GM23338 (cell line): ENCODE data around the gene ADIG. TPM values are rescaled to one million over a fixed set of nuclear protein-coding genes. Genes with fewer than 3 reads are reported as not detected.

Experiments
- ATAC-seq: fragments of 200-7000 bp; cut with Tn5 transposase; 3 replicates; pipeline ENCODE4 v1.9.1; 2020
- DNase-seq: peaks from one replicate; pipeline ENCODE4 v3.0.0-alpha.2; 2015; ENCODE audit warnings: low spot score
- H2AFZ ChIP-seq: fragments of 200-600 bp; sonication (generic); 2 replicates; pipeline ENCODE4 v1.8.0; 2016; ENCODE audit warnings: antibody characterized with exemption, mild to moderate bottlenecking, moderate library complexity
- H3F3A ChIP-seq: fragments of 200-600 bp; sonication (generic); replicated peaks from 2 replicates; pipeline ENCODE4 v1.8.0; 2017; ENCODE audit warnings: antibody characterized with exemption, mixed run types, low read depth
- H3K27ac ChIP-seq: fragments of 200-600 bp; sonication (generic); 2 replicates; pipeline ENCODE4 v1.6.1; 2016; ENCODE audit warnings: low read depth
- H3K27me3 ChIP-seq: fragments of 200-600 bp; sonication (generic); 2 replicates; pipeline ENCODE4 v1.8.0; 2016; ENCODE audit warnings: mild to moderate bottlenecking, mixed run types, moderate library complexity; ENCODE audit not compliant: insufficient read depth
- H3K36me3 ChIP-seq: fragments of 200-600 bp; sonication (generic); 2 replicates; pipeline ENCODE4 v1.8.0; 2016; ENCODE audit warnings: mild to moderate bottlenecking; ENCODE audit not compliant: insufficient read depth
- H3K4me1 ChIP-seq: fragments of 200-600 bp; sonication (generic); 2 replicates; pipeline ENCODE4 v1.8.0; 2016; ENCODE audit warnings: mild to moderate bottlenecking, moderate library complexity; ENCODE audit not compliant: insufficient read depth
- H3K4me2 ChIP-seq: fragments of 200-600 bp; sonication (generic); 2 replicates; pipeline ENCODE4 v1.7.1; 2017; ENCODE audit warnings: mixed run types
- H3K4me3 ChIP-seq: fragments of 200-600 bp; sonication (generic); 2 replicates; pipeline ENCODE4 v1.6.1; 2016; ENCODE audit warnings: mixed run types
- H3K79me2 ChIP-seq: fragments of 200-600 bp; sonication (generic); replicated peaks from 2 replicates; pipeline ENCODE4 v1.8.0; 2017; ENCODE audit warnings: mild to moderate bottlenecking; ENCODE audit not compliant: insufficient read depth
- H3K9me2 ChIP-seq: fragments of 200-600 bp; sonication (generic); 2 replicates; pipeline ENCODE4 v1.8.0; 2017; ENCODE audit not compliant: insufficient read depth
- H4K20me1 ChIP-seq: fragments of 200-600 bp; sonication (generic); replicated peaks from 2 replicates; pipeline ENCODE4 v1.8.0; 2017; ENCODE audit warnings: mild to moderate bottlenecking; ENCODE audit not compliant: insufficient read depth
- H3K27ac Mint-ChIP-seq: 2 replicates; pipeline ENCODE4 v1.8.0; 2020; ENCODE audit warnings: inconsistent platforms, mild to moderate bottlenecking, moderate library complexity, mixed read lengths
- H3K27me3 Mint-ChIP-seq: 3 replicates; pipeline ENCODE4 v1.8.0; 2022; ENCODE audit warnings: low read depth, mild to moderate bottlenecking, moderate library complexity, mixed read lengths, inconsistent platforms; ENCODE audit not compliant: insufficient read depth, poor library complexity
- H3K36me3 Mint-ChIP-seq: 3 replicates; pipeline ENCODE4 v1.8.0; 2021; ENCODE audit warnings: low read depth, mild to moderate bottlenecking, inconsistent platforms, moderate library complexity, mixed read lengths
- H3K4me1 Mint-ChIP-seq: 3 replicates; pipeline ENCODE4 v1.8.0; 2020; ENCODE audit warnings: mild to moderate bottlenecking, inconsistent platforms, mixed read lengths
- H3K4me3 Mint-ChIP-seq: 3 replicates; pipeline ENCODE4 v1.8.0; 2021; ENCODE audit warnings: moderate library complexity, mild to moderate bottlenecking, inconsistent platforms, mixed read lengths
- H3K9me3 Mint-ChIP-seq: 3 replicates; pipeline ENCODE4 v1.8.0; 2020; ENCODE audit warnings: moderate library complexity, mild to moderate bottlenecking, inconsistent platforms, mixed read lengths
- EZH2 ChIP-seq: fragments of 200-600 bp; sonication (generic); IDR thresholded peaks from one replicate; pipeline ENCODE4 v1.8.0; 2017; ENCODE audit warnings: antibody characterized with exemption, mild to moderate bottlenecking, low read depth; ENCODE audit not compliant: unreplicated experiment
- polyA plus RNA-seq: library from polyadenylated mRNA; unstranded; fragments of >200 nt; fragmentation: Nextera tagmentation; extraction: Ambion mirVana; gene quantifications from 2 replicates; pipeline ENCODE4 v1.2.1, GENCODE V29; 2016
- total RNA-seq: library from RNA; depleted of rRNA; stranded (reverse); fragments of >200 nt; shearing (Covaris generic); gene quantifications from 2 replicates; pipeline ENCODE4 v1.2.3, GENCODE V29; 2014
- TF ChIP-seq, protein P1 (sequence below): fragments of 250-450 bp; sonication (Bioruptor Pico); IDR thresholded peaks from 2 replicates; pipeline ENCODE4 v1.5.0; 2020; ENCODE audit warnings: mild to moderate bottlenecking, moderate library complexity
- TF ChIP-seq, protein P2 (sequence below): IDR thresholded peaks from 2 replicates; pipeline ENCODE4 v1.6.1; 2016; ENCODE audit warnings: antibody characterized with exemption
- TF ChIP-seq, protein P3 (sequence below), 2 experiments: fragments of 200-600 bp in 1 of 2; sonication (generic) in 1 of 2; conservative IDR thresholded peaks; 2 replicates each; pipeline versions ENCODE4 v1.5.1 to v1.6.1; 2016 to 2017; ENCODE audit warnings: antibody characterized with exemption in 2 of 2, low read depth in 2 of 2, mild to moderate bottlenecking in 2 of 2, moderate library complexity in 1 of 2

ADIG gene
- total and polyA plus RNA-seq, 2 experiments from 2014 or later, result not detected

DNA sequence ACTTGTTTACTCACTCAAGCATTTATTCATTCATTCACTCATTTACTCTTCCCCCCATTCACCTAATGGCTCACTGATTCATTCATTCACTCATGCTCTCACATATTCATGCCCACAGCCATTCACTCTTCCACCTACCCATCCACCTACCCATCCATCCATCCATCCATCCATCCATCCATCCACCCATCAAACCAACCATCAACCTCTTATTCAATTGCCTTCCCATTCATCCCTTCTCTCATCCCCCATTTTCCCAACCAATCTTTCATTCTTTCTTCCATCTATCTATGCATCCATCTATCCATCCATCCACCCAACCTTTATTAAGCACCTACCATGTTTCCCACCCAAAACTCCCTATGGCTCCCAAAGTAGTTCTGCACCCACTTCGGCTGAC lies 19.1 kb downstream of the ADIG start (continued):
- TF ChIP-seq, protein P1, sequence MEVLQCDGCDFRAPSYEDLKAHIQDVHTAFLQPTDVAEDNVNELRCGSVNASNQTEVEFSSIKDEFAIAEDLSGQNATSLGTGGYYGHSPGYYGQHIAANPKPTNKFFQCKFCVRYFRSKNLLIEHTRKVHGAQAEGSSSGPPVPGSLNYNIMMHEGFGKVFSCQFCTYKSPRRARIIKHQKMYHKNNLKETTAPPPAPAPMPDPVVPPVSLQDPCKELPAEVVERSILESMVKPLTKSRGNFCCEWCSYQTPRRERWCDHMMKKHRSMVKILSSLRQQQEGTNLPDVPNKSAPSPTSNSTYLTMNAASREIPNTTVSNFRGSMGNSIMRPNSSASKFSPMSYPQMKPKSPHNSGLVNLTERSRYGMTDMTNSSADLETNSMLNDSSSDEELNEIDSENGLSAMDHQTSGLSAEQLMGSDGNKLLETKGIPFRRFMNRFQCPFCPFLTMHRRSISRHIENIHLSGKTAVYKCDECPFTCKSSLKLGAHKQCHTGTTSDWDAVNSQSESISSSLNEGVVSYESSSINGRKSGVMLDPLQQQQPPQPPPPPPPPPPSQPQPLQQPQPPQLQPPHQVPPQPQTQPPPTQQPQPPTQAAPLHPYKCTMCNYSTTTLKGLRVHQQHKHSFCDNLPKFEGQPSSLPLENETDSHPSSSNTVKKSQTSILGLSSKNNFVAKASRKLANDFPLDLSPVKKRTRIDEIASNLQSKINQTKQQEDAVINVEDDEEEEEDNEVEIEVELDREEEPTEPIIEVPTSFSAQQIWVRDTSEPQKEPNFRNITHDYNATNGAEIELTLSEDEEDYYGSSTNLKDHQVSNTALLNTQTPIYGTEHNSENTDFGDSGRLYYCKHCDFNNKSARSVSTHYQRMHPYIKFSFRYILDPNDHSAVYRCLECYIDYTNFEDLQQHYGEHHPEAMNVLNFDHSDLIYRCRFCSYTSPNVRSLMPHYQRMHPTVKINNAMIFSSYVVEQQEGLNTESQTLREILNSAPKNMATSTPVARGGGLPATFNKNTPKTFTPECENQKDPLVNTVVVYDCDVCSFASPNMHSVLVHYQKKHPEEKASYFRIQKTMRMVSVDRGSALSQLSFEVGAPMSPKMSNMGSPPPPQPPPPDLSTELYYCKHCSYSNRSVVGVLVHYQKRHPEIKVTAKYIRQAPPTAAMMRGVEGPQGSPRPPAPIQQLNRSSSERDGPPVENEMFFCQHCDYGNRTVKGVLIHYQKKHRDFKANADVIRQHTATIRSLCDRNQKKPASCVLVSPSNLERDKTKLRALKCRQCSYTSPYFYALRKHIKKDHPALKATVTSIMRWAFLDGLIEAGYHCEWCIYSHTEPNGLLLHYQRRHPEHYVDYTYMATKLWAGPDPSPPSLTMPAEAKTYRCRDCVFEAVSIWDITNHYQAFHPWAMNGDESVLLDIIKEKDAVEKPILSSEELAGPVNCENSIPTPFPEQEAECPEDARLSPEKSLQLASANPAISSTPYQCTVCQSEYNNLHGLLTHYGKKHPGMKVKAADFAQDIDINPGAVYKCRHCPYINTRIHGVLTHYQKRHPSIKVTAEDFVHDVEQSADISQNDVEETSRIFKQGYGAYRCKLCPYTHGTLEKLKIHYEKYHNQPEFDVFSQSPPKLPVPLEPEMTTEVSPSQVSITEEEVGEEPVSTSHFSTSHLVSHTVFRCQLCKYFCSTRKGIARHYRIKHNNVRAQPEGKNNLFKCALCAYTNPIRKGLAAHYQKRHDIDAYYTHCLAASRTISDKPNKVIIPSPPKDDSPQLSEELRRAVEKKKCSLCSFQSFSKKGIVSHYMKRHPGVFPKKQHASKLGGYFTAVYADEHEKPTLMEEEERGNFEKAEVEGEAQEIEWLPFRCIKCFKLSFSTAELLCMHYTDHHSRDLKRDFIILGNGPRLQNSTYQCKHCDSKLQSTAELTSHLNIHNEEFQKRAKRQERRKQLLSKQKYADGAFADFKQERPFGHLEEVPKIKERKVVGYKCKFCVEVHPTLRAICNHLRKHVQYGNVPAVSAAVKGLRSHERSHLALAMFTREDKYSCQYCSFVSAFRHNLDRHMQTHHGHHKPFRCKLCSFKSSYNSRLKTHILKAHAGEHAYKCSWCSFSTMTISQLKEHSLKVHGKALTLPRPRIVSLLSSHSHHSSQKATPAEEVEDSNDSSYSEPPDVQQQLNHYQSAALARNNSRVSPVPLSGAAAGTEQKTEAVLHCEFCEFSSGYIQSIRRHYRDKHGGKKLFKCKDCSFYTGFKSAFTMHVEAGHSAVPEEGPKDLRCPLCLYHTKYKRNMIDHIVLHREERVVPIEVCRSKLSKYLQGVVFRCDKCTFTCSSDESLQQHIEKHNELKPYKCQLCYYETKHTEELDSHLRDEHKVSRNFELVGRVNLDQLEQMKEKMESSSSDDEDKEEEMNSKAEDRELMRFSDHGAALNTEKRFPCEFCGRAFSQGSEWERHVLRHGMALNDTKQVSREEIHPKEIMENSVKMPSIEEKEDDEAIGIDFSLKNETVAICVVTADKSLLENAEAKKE (CRISPR knock-in tag), result no peak
- TF ChIP-seq, protein P2, sequence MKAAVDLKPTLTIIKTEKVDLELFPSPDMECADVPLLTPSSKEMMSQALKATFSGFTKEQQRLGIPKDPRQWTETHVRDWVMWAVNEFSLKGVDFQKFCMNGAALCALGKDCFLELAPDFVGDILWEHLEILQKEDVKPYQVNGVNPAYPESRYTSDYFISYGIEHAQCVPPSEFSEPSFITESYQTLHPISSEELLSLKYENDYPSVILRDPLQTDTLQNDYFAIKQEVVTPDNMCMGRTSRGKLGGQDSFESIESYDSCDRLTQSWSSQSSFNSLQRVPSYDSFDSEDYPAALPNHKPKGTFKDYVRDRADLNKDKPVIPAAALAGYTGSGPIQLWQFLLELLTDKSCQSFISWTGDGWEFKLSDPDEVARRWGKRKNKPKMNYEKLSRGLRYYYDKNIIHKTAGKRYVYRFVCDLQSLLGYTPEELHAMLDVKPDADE, result no peak

DNA sequence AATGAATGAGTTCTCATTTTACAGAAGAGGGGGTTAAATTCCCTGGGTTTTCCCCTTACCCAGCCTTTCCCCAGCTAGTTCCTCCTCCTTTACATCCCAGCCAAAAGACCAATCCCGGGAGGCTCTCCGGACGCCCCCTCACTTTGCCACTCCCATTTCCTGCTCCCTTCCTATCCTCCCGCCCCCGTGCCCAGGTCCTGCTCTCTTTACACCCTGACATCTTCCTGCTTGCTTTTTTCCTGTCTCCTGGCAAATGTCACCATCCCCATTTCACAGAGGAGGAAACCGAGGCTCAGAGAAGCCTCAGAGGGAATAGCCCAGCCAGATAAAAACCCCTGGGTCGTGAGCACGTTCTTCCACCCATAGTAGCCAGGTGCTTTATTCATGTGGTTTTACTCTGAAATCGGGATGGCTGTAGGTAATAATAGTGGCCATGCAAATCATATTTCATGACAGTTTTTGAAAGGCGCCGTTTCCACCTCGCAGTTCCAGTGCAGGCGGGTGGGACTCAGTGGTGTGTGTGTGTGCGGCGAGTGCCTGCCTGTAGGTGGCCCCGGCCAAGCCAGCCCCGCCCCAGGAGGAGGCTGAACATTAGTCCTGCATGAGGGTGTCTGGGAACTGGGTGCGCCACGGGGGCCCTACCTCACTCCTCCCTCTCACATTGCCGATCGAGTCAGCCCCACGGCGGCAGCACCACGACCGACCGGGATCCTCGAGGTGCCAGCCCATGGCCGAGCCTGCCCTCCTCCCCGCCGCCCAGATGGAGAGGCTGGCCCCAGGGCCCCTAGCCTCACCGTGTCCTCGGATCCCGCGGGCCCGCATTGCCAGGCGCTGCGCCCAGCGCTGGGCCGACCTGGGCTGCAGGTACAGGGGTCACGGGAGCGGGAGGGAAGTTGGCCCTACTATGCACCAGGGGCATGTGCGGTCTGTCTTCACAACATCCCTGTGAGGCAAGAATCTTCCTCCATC lies 20.5 kb downstream of the ADIG start, which contains the start of gene ARHGAP40:
Gene ARHGAP40 (plus strand): TSS at position 594 of the 969 bp plus-strand sequence.
- Histone ChIP-seq H3K4me2 (peak within 1 kb of the TSS; percentile 80), H3F3A (no peaks in the 10 kb centered on the region), H3K36me3 (no peaks in the 10 kb centered on the region), H3K79me2 (no peaks in the 10 kb centered on the region), H4K20me1 (no peaks in the 10 kb centered on the region), H3K4me1 (peaks cover 11% of the 10 kb centered on the region; the same call in 1 of the 2 replicates), H3K27ac (no peak within 1 kb of the TSS), H3K9me2 (no peaks in the 10 kb centered on the region), H2AFZ (peak within 1 kb of the TSS; percentile 97), H3K27me3 (peaks cover 22% of the 10 kb centered on the region), H3K4me3 (peak within 1 kb of the TSS; percentile 60)
- peaks cover 10% of the 10 kb centered on the region for H3K36me3 Mint-ChIP-seq
- H3K4me1 Mint-ChIP-seq, result peaks cover 20% of the 10 kb centered on the region
- peaks cover 6% of the 10 kb centered on the region for H3K27me3 Mint-ChIP-seq
- peaks cover 14% of the 10 kb centered on the region for H3K9me3 Mint-ChIP-seq
- no peak for TF ChIP-seq EZH2
- TF ChIP-seq, protein P3, sequence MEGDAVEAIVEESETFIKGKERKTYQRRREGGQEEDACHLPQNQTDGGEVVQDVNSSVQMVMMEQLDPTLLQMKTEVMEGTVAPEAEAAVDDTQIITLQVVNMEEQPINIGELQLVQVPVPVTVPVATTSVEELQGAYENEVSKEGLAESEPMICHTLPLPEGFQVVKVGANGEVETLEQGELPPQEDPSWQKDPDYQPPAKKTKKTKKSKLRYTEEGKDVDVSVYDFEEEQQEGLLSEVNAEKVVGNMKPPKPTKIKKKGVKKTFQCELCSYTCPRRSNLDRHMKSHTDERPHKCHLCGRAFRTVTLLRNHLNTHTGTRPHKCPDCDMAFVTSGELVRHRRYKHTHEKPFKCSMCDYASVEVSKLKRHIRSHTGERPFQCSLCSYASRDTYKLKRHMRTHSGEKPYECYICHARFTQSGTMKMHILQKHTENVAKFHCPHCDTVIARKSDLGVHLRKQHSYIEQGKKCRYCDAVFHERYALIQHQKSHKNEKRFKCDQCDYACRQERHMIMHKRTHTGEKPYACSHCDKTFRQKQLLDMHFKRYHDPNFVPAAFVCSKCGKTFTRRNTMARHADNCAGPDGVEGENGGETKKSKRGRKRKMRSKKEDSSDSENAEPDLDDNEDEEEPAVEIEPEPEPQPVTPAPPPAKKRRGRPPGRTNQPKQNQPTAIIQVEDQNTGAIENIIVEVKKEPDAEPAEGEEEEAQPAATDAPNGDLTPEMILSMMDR (conservative IDR thresholded peaks at IDR 0.05; ENCODE audit: low read depth in 2 of 2), result peak; percentile 26 to 30; a peak in 2 of 4 replicates
- ATAC-seq (peak; percentile 91), DNase-seq (peak; percentile 68)
- no peak within 1 kb of the TSS for H3K27ac Mint-ChIP-seq
- H3K4me3 Mint-ChIP-seq, result peak within 1 kb of the TSS; percentile 63
